NK-92 treated with Interleukin-12 subunit alpha and Interleukin-12 subunit beta, amount 100 ng/mL, for 24 hours (cell line): ENCODE results near the gene FILIP1L.
A peak's percentile ranks its signal among the peaks of the same experiment; 100 is the strongest.

Experiments used
- DNase-seq: peaks from one replicate; lab custom pipeline; 2025; lab: John Stamatoyannopoulos, UW

Gene FILIP1L

GRCh38 chr3:99795573-99795972 is 318.7 kb downstream of the FILIP1L start:
- DNase-seq: no peak

GRCh38 chr3:99794485-99794884 is 319.8 kb downstream of the FILIP1L start:
- no peak for DNase-seq

GRCh38 chr3:99789011-99789721 is 325.1 kb downstream of the FILIP1L start:
- peak; percentile 3 for DNase-seq
